ENCODE data around the gene MPZL3. TPM values are rescaled to one million over a fixed set of nuclear protein-coding genes. Genes with fewer than 3 reads are reported as not detected.

The MPZL3 gene
- total RNA-seq, 1 donor from 2014 or later, result 1.6 TPM

DNA sequence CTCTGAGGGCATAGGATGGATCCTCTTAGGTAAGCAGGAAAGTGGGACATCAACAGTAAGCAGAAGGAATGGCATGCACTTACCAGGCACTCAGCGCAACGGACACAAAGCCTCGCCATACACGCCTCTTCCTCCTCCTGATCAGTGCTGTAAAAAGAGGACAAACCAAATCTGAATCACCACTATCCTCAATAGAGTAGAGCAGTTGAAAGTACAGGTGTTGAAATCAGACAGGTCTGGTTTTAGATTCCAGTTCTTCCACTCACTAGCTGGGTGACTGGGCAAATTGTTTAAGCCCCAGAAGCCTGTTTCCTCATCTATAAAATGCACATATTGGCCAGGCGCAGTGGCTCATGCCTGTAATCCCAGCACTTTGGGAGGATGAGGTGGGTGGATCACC is 18.8 kb downstream of the MPZL3 start:
- no peak overlapping the region for H3K27ac Mint-ChIP-seq (ENCODE audit: unreplicated experiment)
- H3K9me3 Mint-ChIP-seq (ENCODE audit: low read depth), result no peaks in the 10 kb centered on the region
- no peak for DNase-seq (ENCODE audit: low spot score)
- H3K36me3 Mint-ChIP-seq (ENCODE audit: low read depth), result no peaks in the 10 kb centered on the region
- peaks cover 24% of the 10 kb centered on the region for H3K27me3 Mint-ChIP-seq (ENCODE audit: low read depth)
- TF ChIP-seq, protein P1, sequence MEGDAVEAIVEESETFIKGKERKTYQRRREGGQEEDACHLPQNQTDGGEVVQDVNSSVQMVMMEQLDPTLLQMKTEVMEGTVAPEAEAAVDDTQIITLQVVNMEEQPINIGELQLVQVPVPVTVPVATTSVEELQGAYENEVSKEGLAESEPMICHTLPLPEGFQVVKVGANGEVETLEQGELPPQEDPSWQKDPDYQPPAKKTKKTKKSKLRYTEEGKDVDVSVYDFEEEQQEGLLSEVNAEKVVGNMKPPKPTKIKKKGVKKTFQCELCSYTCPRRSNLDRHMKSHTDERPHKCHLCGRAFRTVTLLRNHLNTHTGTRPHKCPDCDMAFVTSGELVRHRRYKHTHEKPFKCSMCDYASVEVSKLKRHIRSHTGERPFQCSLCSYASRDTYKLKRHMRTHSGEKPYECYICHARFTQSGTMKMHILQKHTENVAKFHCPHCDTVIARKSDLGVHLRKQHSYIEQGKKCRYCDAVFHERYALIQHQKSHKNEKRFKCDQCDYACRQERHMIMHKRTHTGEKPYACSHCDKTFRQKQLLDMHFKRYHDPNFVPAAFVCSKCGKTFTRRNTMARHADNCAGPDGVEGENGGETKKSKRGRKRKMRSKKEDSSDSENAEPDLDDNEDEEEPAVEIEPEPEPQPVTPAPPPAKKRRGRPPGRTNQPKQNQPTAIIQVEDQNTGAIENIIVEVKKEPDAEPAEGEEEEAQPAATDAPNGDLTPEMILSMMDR (IDR thresholded peaks at IDR 0.05), result no peak
- peaks cover 4% of the 10 kb centered on the region for H3K4me1 Mint-ChIP-seq (ENCODE audit: low read depth)
- H3K4me3 Mint-ChIP-seq (ENCODE audit: unreplicated experiment), result no peak overlapping the region

DNA sequence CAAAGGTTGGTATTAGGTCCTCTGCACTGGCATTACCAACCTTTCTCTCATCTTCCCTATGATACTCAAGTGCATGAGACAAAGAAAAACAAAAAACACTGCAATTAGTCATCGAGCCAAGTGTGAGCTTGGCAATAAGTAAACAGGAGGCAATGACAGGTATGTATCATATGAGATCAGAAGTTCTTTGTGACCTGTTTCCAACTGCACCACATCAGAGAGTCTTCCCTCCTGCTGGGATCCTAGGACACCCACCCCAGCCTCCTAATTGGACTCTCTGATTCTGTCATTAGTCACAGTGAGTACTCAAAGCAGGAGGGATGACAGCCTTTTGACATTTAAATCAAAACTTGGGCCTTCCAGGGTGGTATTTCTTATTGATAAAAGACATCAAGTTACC is 19.5 kb downstream of the MPZL3 start:
- Mint-ChIP-seq H3K4me1 (ENCODE audit: low read depth) (peaks cover 4% of the 10 kb centered on the region), H3K27ac (ENCODE audit: unreplicated experiment) (no peak overlapping the region)

DNA sequence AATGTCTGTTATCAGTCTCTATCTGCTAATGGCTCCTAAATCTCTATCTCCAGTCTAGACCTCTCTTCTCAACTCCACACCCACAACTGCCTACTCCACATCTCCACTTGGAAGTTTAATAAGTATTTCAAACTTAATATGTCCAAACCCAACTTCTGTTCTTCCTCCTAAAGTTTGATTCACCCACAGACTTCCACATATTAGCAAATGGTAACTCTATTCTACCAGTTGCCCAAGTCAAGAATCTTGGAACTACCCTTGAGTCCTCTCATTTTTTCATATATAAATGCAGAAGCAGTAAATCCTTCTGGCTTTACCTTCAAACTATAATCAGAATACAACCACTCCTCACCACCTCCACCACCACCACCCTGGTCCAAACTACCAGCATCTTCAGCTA is 20.7 kb downstream of the MPZL3 start:
- H3K36me3 Mint-ChIP-seq (ENCODE audit: low read depth), result no peaks in the 10 kb centered on the region
- H3K4me1 Mint-ChIP-seq (ENCODE audit: low read depth), result peaks cover 4% of the 10 kb centered on the region
- no peaks in the 10 kb centered on the region for H3K9me3 Mint-ChIP-seq (ENCODE audit: low read depth)
- H3K4me3 Mint-ChIP-seq (ENCODE audit: unreplicated experiment), result no peak overlapping the region
- no peak for DNase-seq (ENCODE audit: low spot score)
- TF ChIP-seq, protein P1 (IDR thresholded peaks at IDR 0.05), result no peak
- H3K27me3 Mint-ChIP-seq (ENCODE audit: low read depth), result peaks cover 25% of the 10 kb centered on the region
- no peak overlapping the region for H3K27ac Mint-ChIP-seq (ENCODE audit: unreplicated experiment)

More for the DNA sequence above, 19.5 kb downstream of the MPZL3 start:
- Mint-ChIP-seq H3K27me3 (ENCODE audit: low read depth) (peaks cover 21% of the 10 kb centered on the region), H3K36me3 (ENCODE audit: low read depth) (no peaks in the 10 kb centered on the region), H3K9me3 (ENCODE audit: low read depth) (no peaks in the 10 kb centered on the region), H3K4me3 (ENCODE audit: unreplicated experiment) (no peak overlapping the region)
- TF ChIP-seq, protein P1 (IDR thresholded peaks at IDR 0.05), result no peak
- DNase-seq (ENCODE audit: low spot score), result no peak

DNA sequence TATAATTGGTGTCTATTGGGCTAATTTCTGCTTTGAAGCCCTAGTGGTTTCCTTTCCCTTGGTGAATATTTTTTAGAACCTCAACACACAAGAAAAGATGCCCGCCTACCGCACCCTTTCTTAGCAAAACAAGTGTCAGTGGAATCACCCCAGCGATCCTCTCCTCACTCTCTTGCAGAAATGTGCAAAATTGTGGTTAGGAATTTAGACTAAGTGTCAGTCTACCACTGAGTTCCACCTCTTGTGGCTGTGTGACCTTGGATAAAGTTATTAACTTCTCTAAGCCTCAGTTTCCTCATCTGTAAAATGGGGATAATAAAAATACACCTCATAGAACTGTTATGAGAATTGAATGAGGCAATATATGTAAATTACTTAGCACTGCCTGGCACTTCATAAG is 22.1 kb downstream of the MPZL3 start:
- no peak overlapping the region for H3K27ac Mint-ChIP-seq (ENCODE audit: unreplicated experiment)
- peaks cover 26% of the 10 kb centered on the region for H3K27me3 Mint-ChIP-seq (ENCODE audit: low read depth)

DNA sequence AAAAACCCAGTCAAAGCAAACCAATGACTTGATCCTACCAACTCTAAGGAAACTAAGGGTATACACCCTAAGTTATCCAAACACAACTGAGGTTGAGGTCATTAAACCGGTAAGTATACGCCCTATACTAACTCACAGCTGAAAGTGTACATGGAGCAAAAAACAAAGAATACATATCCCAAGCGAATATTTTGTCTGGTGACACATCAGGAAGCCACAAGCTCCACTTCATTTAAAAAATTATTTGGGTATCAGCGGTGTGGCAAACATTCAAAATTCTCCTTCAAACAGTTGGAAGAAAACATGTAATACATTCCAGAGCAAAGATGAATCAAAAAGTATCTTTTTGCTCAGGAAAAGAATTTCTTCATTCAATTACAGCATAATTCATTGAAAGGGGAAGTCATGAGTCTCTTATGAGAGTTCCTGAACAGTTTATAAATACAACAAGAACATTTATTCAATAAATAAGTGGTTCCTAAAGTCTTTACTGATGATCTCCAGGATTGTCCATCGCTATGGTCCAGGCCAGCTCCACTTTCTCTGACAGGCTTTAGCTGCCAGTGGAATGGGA is 22.8 kb downstream of the MPZL3 start:
- TF ChIP-seq, protein P1 (IDR thresholded peaks at IDR 0.05), result no peak
- no peak for DNase-seq (ENCODE audit: low spot score)
- H3K27ac Mint-ChIP-seq (ENCODE audit: unreplicated experiment), result no peak overlapping the region
- H3K4me1 Mint-ChIP-seq (ENCODE audit: low read depth), result peaks cover 4% of the 10 kb centered on the region
- H3K27me3 Mint-ChIP-seq (ENCODE audit: low read depth), result peaks cover 24% of the 10 kb centered on the region
- no peaks in the 10 kb centered on the region for H3K9me3 Mint-ChIP-seq (ENCODE audit: low read depth)
- H3K4me3 Mint-ChIP-seq (ENCODE audit: unreplicated experiment), result no peak overlapping the region
- no peaks in the 10 kb centered on the region for H3K36me3 Mint-ChIP-seq (ENCODE audit: low read depth)

More for the DNA sequence above, 22.1 kb downstream of the MPZL3 start:
- no peak overlapping the region for H3K4me3 Mint-ChIP-seq (ENCODE audit: unreplicated experiment)
- TF ChIP-seq, protein P1 (IDR thresholded peaks at IDR 0.05), result no peak
- DNase-seq (ENCODE audit: low spot score), result no peak
- no peaks in the 10 kb centered on the region for H3K9me3 Mint-ChIP-seq (ENCODE audit: low read depth)
- no peaks in the 10 kb centered on the region for H3K36me3 Mint-ChIP-seq (ENCODE audit: low read depth)
- peaks cover 4% of the 10 kb centered on the region for H3K4me1 Mint-ChIP-seq (ENCODE audit: low read depth)
